Stimulated activated CD4-positive, alpha-beta T cell treated with anti-CD3 and anti-CD28 coated beads, Interleukin-4, amount 100 ng/mL, for 1 hour (primary cell): ENCODE data around the gene GRIP1.
"Not testable (repeated sequence)": the region's sequence is repeated elsewhere in the genome, so short reads cannot be mapped to it uniquely, and the experiment has no call there.

ENCODE experiments used
- DNase-seq: peaks from one replicate; pipeline ENCODE4 v3.0.0-alpha.2; 2020

GRIP1 gene

GRCh38 chr12:66503746-66504145 lies 175.1 kb downstream of the GRIP1 start:
- no peak for DNase-seq

GRCh38 chr12:66502911-66503310 lies 176.0 kb downstream of the GRIP1 start:
- DNase-seq, result no peak

GRCh38 chr12:66500841-66501240 lies 178.0 kb downstream of the GRIP1 start:
- no peak for DNase-seq

GRCh38 chr12:66500091-66500490 lies 178.8 kb downstream of the GRIP1 start:
- no peak for DNase-seq

GRCh38 chr12:66499000-66499399 lies 179.9 kb downstream of the GRIP1 start:
- DNase-seq, result no peak

- DNase-seq, result not testable (repeated sequence)
Measured at GRCh38 chr12:66498059-66498458, 180.8 kb downstream of the GRIP1 start.

GRCh38 chr12:66497008-66497897 lies 181.6 kb downstream of the GRIP1 start:
- no peak for DNase-seq

- no peak for DNase-seq
Measured at GRCh38 chr12:66496595-66496994, 182.3 kb downstream of the GRIP1 start.

GRCh38 chr12:66495709-66496108 lies 183.2 kb downstream of the GRIP1 start:
- no peak for DNase-seq

GRCh38 chr12:66493819-66494218 lies 185.1 kb downstream of the GRIP1 start:
- DNase-seq, result no peak

GRCh38 chr12:66491853-66492252 lies 187.0 kb downstream of the GRIP1 start:
- DNase-seq, result no peak

- no peak for DNase-seq
Measured at GRCh38 chr12:66482351-66483203, 196.3 kb downstream of the GRIP1 start.

GRCh38 chr12:66467932-66468331 lies 210.9 kb downstream of the GRIP1 start:
- no peak for DNase-seq

GRCh38 chr12:66461331-66461730 lies 217.5 kb downstream of the GRIP1 start:
- DNase-seq, result no peak

- DNase-seq, result no peak
Measured at GRCh38 chr12:66459944-66460482, 218.9 kb downstream of the GRIP1 start.

GRCh38 chr12:66456612-66457011 lies 222.3 kb downstream of the GRIP1 start:
- no peak for DNase-seq

GRCh38 chr12:66453844-66454243 lies 225.0 kb downstream of the GRIP1 start:
- DNase-seq, result no peak

GRCh38 chr12:66453120-66453519 lies 225.8 kb downstream of the GRIP1 start:
- DNase-seq, result no peak

GRCh38 chr12:66449531-66449930 lies 229.3 kb downstream of the GRIP1 start:
- no peak for DNase-seq

GRCh38 chr12:66447643-66448042 lies 231.2 kb downstream of the GRIP1 start:
- no peak for DNase-seq

GRCh38 chr12:66446276-66446675 lies 232.6 kb downstream of the GRIP1 start:
- no peak for DNase-seq

- DNase-seq, result no peak
Measured at GRCh38 chr12:66441905-66442559, 236.8 kb downstream of the GRIP1 start.

GRCh38 chr12:66438601-66439000 lies 240.3 kb downstream of the GRIP1 start:
- no peak for DNase-seq
